PC-9 (cell line): ENCODE results near the gene CKAP5.

Experiments used
- CTCF ChIP-seq: fragments of 200-600 bp; sonication (generic); conservative IDR thresholded peaks from 2 replicates; pipeline ENCODE4 v1.6.1; 2017; ENCODE audit warnings: mixed run types, antibody characterized with exemption, mild to moderate bottlenecking, moderate library complexity
- EZH2 ChIP-seq: fragments of 200-600 bp; sonication (generic); IDR thresholded peaks from 2 replicates; pipeline ENCODE4 v1.8.0; 2017; ENCODE audit warnings: antibody characterized with exemption, low read depth

- TF ChIP-seq CTCF (no peak), EZH2 (no peak)
Observed at GRCh38 chr11:46846510-46846830, 390 bp upstream of the CKAP5 start.
